ENCODE data around the gene ERG.

Gene ERG

GRCh38 chr21:38358098-38358497 is 140.2 kb downstream of the ERG start:
- DNase-seq (ENCODE audit: low read depth, low spot score) = no peak

- DNase-seq (ENCODE audit: low read depth, low spot score) = no peak
Measured at GRCh38 chr21:38356883-38357625, 141.2 kb downstream of the ERG start.

- DNase-seq (ENCODE audit: low read depth, low spot score) = peak; percentile 30
Measured at GRCh38 chr21:38355992-38356781, 142.1 kb downstream of the ERG start.

GRCh38 chr21:38355353-38355752 is 142.9 kb downstream of the ERG start:
- no peak for DNase-seq (ENCODE audit: low read depth, low spot score)

GRCh38 chr21:38354746-38355145 is 143.5 kb downstream of the ERG start:
- DNase-seq (ENCODE audit: low read depth, low spot score) = no peak

GRCh38 chr21:38354231-38354630 is 144.0 kb downstream of the ERG start:
- no peak for DNase-seq (ENCODE audit: low read depth, low spot score)

- DNase-seq (ENCODE audit: low read depth, low spot score) = no peak
Measured at GRCh38 chr21:38352536-38353219, 145.6 kb downstream of the ERG start.

- no peak for DNase-seq (ENCODE audit: low read depth, low spot score)
Measured at GRCh38 chr21:38351961-38352521, 146.2 kb downstream of the ERG start.

- DNase-seq (ENCODE audit: low read depth, low spot score) = no peak
Measured at GRCh38 chr21:38351176-38351959, 146.9 kb downstream of the ERG start.

GRCh38 chr21:38350684-38351083 is 147.6 kb downstream of the ERG start:
- no peak for DNase-seq (ENCODE audit: low read depth, low spot score)

- DNase-seq (ENCODE audit: low read depth, low spot score) = no peak
Measured at GRCh38 chr21:38349977-38350376, 148.3 kb downstream of the ERG start.

GRCh38 chr21:38349111-38349746 is 149.0 kb downstream of the ERG start:
- DNase-seq (ENCODE audit: low read depth, low spot score) = no peak

- DNase-seq (ENCODE audit: low read depth, low spot score) = no peak
Measured at GRCh38 chr21:38346286-38346685, 152.0 kb downstream of the ERG start.

GRCh38 chr21:38343691-38344090 is 154.6 kb downstream of the ERG start:
- no peak for DNase-seq (ENCODE audit: low read depth, low spot score)

- no peak for DNase-seq (ENCODE audit: low read depth, low spot score)
Measured at GRCh38 chr21:38342739-38343138, 155.5 kb downstream of the ERG start.

GRCh38 chr21:38341546-38342012 is 156.7 kb downstream of the ERG start:
- DNase-seq (ENCODE audit: low read depth, low spot score) = no peak

GRCh38 chr21:38340131-38340530 is 158.1 kb downstream of the ERG start:
- DNase-seq (ENCODE audit: low read depth, low spot score) = no peak

GRCh38 chr21:38337793-38338192 is 160.5 kb downstream of the ERG start:
- no peak for DNase-seq (ENCODE audit: low read depth, low spot score)

GRCh38 chr21:38334866-38335265 is 163.4 kb downstream of the ERG start:
- no peak for DNase-seq (ENCODE audit: low read depth, low spot score)
